Measurements from ENCODE around the gene UNC79. TPM values are rescaled to one million over a fixed set of nuclear protein-coding genes. Genes with fewer than 3 reads are reported as not detected.
"Not testable (repeated sequence)": the region's sequence is repeated elsewhere in the genome, so short reads cannot be mapped to it uniquely, and the experiment has no call there.

Gene UNC79
- total RNA-seq, 2 donors from 2014 or later = 0.05 to 0.09 TPM

DNA sequence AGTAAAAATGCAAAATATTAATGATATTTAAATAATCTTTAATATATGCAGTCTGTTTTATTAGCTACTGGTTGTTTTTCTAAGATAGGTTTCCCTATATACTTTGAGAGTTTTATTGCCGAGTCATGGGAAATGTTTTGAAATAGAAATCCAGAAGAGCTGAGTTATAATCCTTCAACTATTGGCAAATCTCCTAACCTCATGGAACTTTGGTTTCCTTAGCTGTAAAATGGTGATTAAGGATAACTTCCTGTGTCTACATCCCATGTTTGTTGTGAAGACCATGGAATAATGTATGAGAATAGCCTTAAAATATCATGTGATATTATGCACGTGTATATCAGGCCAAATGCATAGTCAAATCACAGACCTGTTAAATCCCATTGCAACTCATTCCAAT, 51.0 kb downstream of the UNC79 start:
- intact Hi-C loops (cut with DNase I) = no loop called here
- DNase-seq (ENCODE audit: low spot score) = no peak

DNA sequence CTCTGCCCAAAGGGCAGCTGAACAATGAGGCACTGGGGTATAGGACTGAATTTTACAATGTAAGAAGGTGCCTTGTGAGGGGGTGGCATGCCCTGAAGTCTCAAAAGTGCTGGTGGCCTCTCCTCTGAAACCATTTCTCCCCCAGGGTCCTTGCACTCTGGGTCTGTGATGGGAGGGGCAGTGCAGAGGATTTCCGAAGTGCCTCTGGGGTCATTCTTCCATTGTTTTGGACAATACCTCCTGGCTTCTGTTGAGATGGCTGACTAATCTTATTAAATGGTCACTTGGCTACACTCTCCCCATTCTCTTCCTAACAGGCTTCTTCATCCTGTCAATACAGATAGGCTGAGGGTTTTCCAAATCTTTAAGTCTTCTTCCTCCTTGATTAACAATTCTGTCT, 59.3 kb downstream of the UNC79 start:
- no peak for DNase-seq (ENCODE audit: low spot score)
- intact Hi-C loops (cut with DNase I) = loop anchor here in 1 of 2 donors (5.0 kb wide), 1 partner anchor 1082 kb away; no protein-coding TSS in a partner anchor

DNA sequence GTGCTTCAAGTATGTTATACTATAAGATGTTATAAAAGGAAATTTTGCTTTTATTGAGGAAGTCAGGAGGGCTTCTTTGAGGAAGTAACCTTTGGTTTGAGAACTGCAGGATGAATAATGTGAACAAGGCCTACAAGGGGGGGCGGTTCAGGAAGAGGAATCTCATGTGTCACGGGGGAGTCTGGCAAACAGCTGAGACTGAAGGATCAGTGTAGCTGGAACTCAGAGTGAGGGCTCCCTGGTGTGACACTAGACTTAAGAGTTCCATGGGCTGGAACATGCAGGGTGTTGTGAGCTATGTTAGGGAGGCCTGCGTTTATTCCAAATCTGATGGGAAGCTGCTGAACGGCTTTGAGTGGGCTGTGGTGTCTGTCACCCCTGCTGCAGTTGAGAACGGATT, 62.3 kb downstream of the UNC79 start:
- intact Hi-C loops (cut with DNase I) = loop anchor here in 1 of 2 donors (5.0 kb wide), 1 partner anchor 1079 kb away; no protein-coding TSS in a partner anchor

DNA sequence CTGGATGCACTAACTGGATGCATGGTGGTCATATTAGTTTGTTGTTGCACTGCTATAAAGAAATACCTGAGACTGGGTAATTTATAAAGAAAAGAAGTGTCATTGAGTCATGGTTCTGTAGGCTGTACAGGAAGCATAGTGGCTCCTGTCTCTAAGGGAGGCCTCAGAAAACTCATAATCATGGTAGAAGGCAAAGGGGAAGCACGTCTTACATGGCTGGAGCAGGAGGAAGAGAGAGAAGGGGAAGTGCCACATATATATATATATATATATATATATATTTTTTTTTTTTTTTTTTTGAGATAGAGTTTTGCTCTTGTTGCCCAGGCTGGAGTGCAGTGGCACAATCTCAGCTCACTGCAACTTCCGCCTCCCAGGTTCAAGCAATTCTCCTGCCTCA, 62.9 kb downstream of the UNC79 start:
- DNase-seq (ENCODE audit: low spot score) = not testable (repeated sequence)
- intact Hi-C loops (cut with DNase I) = loop anchor here in 1 of 2 donors (5.0 kb wide), 1 partner anchor 1079 kb away; no protein-coding TSS in a partner anchor

More for the DNA sequence above, 62.3 kb downstream of the UNC79 start:
- no peak for DNase-seq (ENCODE audit: low spot score)

DNA sequence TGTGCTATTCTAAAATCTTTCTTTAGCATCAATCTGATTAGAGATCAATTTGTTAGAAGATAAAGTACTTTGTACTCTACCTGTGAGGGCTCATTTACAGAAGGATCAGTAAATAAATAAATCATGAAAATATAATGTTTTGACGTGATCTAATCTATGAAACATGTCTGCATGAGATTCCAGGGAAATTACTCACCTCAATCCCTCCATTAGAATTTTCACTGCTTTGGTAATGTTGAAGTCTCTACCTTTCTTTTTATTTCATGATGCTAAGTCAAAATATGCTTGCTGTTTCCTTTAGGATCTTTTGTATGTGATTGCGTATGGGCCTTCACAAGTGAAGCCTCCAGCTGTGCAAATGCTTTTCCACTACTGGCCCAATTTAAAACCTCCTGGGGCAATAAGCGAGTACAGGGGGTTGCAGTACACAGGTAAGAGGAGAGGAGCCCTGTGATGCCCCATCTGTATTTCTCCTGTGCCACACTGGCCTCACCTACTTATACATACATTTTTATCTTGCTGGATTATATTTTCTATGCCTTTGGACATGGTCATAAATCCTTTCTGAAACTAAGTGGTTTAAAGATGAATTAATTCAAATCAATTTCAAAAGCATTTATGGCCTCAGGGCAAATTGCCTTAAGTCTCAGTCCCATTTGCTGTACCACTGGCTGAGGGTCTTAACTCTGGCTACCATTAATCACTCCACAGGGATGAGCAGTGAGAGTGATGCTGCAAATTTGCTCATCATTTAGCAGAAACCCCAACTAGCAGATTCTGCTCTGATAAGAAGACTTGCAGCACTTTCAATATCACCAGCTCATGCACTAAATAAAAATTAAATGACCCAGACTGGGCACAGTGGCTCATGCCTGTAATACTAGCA, 66.4 kb downstream of the UNC79 start:
- intact Hi-C loops (cut with DNase I) = no loop called here
- DNase-seq (ENCODE audit: low spot score) = no peak

- intact Hi-C loops (cut with DNase I) = no loop called here
- DNase-seq (ENCODE audit: low spot score) = no peak
Measured at GRCh38 chr14:93510056-93510455, 79.3 kb downstream of the UNC79 start.

GRCh38 chr14:93511001-93511400, 80.3 kb downstream of the UNC79 start:
- intact Hi-C loops (cut with DNase I) = no loop called here
- DNase-seq (ENCODE audit: low spot score) = no peak

DNA sequence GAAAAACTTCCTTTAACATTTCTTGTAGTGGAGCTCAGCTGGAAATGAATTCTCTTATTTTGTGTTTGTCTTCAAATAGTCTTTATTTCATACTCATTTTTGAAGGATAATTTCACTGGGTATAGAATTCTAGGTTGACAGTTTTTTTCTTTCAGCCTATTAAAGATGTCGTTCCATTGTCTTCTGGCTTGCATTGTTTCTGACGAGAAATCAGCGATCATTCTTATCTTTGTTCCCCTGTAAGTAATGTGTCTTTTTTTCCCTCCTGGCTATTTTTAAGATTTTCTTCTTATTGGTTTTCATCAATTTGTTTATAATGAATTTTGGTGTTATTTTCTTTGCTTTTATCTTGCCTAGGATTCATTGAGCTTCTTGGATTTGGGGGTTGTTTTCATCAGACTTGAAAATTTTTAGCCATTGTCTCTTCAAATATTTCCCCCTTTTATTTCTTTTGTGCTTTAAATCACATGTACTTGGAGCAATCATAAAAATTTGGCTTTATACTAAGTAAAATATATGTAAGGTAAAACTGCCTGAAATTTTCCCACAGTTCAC, 89.4 kb downstream of the UNC79 start:
- no peak for DNase-seq (ENCODE audit: low spot score)
- intact Hi-C loops (cut with DNase I) = no loop called here

GRCh38 chr14:93522221-93522620, 91.5 kb downstream of the UNC79 start:
- intact Hi-C loops (cut with DNase I) = no loop called here
- no peak for DNase-seq (ENCODE audit: low spot score)

DNA sequence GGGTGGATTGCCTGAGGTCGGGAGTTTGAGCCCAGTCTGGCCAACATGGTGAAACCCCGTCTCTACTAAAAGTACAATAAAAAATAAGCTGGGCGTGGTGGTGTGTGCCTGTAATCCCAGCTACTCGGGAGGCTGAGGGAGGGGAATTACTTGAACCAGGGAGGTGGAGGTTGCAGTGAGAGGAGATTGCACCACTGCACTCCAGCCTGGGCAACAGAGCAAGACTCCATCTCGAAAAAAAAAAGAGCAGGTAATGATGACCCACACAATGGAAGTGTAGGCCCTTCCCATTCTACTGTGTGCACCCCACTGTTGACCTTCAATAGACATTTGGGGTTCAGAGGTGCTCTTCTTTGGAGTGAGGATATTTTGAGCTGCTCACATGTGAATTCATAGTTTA, 94.5 kb downstream of the UNC79 start:
- DNase-seq (ENCODE audit: low spot score); intact Hi-C loops (cut with DNase I): not testable (repeated sequence)

DNA sequence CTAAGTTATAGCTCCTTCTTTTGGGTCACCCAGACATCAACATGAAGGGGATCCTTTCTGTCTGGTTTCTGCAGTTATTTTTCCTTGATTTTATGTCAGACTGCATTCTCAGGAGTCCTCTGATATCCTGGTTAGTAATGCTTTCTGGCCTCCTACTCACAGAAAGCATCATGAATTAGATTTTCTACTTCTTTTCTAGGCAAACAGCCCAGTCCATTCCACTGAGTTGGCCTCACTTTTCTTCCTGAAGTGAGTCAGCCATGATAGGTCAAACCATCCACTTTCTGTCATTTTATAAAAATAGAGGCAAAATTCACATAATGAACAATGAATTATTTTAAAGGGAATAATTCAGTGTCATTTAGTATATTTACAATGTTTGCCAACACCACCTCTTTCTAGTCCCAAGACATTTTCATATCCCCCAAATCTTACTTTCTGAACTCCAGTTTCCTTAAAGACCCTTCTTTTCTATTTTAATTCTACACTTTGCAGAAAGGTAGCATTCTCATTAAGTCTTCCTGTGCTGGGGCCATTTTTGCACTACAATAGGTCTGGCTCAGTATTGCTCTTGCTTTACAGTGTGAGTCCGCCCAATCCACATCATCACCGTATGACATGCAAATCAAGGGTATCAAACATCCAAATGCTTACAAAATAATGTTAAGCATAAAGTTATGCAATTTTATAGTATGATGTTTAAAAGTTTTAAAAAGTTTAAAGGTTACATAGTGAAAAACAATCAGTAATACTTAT, 95.1 kb downstream of the UNC79 start:
- no peak for DNase-seq (ENCODE audit: low spot score)
- intact Hi-C loops (cut with DNase I) = no loop called here

DNA sequence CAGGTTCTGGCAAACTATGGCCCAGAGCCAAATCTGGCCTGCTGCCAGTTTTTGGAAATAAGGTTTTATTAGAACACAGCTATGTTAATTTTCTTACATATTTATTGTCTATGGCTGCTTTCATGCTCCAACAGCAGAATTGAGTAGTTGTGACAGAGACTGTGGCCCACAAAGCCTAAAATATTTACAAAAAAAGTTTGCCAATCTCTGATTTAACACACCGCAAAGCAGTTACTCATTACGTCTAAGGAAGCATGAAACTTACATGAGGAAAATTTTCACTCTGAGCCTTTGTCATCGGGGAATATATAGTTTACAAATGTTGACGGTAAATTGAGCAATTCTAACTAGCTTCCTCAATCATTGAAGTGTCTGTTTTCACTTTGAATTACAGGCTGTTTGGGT, 96.5 kb downstream of the UNC79 start:
- DNase-seq (ENCODE audit: low spot score) = no peak
- intact Hi-C loops (cut with DNase I) = no loop called here

DNA sequence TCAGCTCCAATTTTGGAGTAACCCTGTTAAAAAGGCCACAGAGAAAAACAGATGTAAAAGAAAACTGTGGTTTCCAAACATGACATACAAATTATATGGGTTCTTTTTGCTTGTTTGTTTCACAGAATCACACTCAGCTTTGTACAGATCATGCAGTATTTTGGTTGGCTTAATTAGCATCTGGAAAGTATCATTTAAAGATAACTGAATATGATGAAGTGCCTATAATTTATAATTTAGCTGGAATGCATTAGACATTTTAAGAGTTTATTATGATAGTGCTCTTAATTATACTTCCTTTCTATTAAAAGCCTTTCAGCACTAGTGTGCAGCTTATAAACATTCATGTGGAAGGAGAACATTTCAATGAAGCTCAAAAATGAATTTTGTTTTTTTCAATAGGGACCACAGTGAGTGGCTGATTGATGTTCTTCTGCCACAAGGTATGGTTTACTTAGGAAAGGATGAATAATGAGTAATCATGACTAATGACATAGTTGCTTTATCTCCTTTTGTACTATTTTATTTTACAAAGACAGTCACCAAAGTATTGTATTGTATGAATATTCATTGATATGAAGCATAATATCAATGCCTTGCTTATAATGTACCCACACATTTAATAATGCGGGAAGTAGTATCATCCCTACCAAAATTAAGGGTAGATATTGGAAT, 98.3 kb downstream of the UNC79 start:
- DNase-seq (ENCODE audit: low spot score) = no peak
- intact Hi-C loops (cut with DNase I) = no loop called here

DNA sequence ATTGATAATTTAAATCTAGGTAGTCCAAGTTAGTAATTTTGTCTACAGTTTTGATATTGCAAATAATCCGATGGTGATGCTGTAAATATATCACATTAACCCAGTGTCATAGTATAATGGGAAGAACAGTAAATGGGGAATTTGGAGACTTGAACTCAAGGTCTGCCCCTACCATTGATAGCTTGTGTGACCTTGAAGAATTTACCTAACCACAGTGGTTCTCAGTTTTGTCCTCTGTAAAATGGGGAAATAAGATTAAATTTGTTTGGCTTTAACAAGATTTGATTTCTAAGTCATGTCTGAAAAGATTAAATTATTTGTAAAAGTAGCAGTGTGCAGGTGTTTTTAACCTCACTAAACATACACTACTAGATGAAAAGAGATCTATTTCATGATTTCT, 100.9 kb downstream of the UNC79 start:
- no peak for DNase-seq (ENCODE audit: low spot score)
- intact Hi-C loops (cut with DNase I) = no loop called here

DNA sequence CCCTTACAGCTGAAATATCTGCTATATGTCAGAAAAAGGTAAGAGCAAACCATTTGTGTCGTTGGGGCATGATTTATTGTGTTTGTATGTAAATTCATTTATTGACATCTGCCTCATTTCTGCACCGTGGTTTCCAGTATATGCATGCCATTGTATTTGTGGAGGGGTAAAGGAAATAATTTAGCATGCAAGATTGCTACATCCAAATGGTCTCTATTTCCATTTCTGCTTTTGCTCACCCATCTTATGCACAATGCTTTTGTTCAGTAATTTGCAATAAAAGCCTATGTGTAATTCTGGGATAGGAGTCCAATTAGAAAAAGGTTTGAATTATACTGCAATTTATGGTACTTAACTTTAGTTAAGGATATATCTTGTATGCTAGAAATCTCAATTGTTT, 101.8 kb downstream of the UNC79 start:
- no peak for DNase-seq (ENCODE audit: low spot score)
- intact Hi-C loops (cut with DNase I) = no loop called here

DNA sequence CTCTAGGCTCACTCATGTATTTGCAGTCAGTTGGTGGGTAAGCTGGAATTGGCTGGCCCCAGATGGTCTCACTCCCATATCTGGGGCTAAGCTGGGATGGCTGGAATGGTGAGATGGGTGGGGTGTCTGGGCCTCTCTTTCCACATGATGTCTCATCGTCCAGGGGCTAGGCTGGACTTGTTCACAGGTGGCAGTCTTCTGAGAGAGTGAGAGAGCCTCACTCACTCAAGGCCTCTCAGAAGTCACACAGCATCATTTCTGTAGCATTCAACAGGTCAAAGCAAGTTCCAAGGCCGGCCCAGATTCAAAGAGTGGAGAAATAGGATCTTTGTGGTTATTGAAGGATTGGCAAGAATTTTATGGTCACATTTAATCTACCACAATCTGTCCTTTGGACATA, 102.7 kb downstream of the UNC79 start:
- intact Hi-C loops (cut with DNase I) = no loop called here
- DNase-seq (ENCODE audit: low spot score) = no peak

- intact Hi-C loops (cut with DNase I) = no loop called here
- DNase-seq (ENCODE audit: low spot score) = no peak
Measured at GRCh38 chr14:93533842-93534241, 103.1 kb downstream of the UNC79 start.

- intact Hi-C loops (cut with DNase I) = no loop called here
- no peak for DNase-seq (ENCODE audit: low spot score)
Measured at GRCh38 chr14:93535537-93535936, 104.8 kb downstream of the UNC79 start.

DNA sequence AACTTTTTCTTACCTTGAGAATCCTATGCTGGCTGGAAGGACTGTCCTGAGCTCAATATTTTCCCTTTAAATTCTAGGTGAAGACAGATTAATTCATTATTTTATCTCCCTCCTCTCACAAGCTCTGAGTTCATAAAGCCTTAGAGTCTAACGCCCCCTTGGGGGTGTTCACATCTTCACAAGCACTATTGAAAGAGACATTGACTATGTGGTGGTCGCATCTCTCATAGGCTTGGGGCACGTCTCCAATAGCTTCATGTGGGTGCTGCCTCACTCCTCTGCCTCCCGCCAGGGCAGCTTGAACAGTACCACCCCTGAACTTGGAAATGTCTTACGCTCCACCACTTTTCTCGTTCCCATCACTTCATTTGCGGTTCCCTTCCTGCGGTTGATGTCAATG, 106.2 kb downstream of the UNC79 start:
- no peak for DNase-seq (ENCODE audit: low spot score)
- intact Hi-C loops (cut with DNase I) = no loop called here

DNA sequence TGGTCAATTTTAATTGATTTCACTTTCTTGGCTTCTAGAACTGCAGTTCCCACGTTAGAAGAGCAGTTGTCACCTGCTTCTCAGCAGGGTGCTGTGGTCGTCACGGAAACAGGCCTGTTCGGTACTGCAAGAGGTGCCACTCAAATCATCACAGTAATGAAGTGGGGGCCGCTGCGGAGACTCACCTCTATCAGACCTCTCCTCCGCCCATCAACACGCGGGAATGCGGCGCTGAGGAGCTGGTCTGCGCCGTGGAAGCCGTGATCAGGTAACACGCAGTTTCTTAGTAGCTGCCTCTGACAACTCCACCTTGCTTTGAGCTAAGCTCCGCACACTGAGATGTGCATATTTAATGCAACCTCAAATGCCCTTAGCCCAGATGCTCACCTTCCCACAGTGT, 107.2 kb downstream of the UNC79 start:
- no peak for DNase-seq (ENCODE audit: low spot score)
- intact Hi-C loops (cut with DNase I) = no loop called here
